ENCODE results near the gene ZNF804A.

ZNF804A gene

GRCh38 chr2:184598316-184599053, at the start of gene ZNF804A:
Gene ZNF804A, plus strand, starts transcription at chr2:184598529. Its CDS starts 431 bp downstream, at chr2:184598960.
- peak; percentile 20 for DNase-seq

GRCh38 chr2:184549153-184549552, 49.2 kb upstream of the ZNF804A start:
- DNase-seq = no peak

- DNase-seq = no peak
Measured at GRCh38 chr2:184551626-184552025, 46.7 kb upstream of the ZNF804A start.

GRCh38 chr2:184554736-184555135, 43.6 kb upstream of the ZNF804A start:
- no peak for DNase-seq

- DNase-seq = no peak
Measured at GRCh38 chr2:184555352-184555751, 43.0 kb upstream of the ZNF804A start.

- DNase-seq = no peak
Measured at GRCh38 chr2:184556639-184557038, 41.7 kb upstream of the ZNF804A start.

- DNase-seq = no peak
Measured at GRCh38 chr2:184558713-184559464, 39.4 kb upstream of the ZNF804A start.

GRCh38 chr2:184560603-184561002, 37.7 kb upstream of the ZNF804A start:
- DNase-seq = no peak

- no peak for DNase-seq
Measured at GRCh38 chr2:184562532-184562931, 35.8 kb upstream of the ZNF804A start.

GRCh38 chr2:184564092-184564491, 34.2 kb upstream of the ZNF804A start:
- no peak for DNase-seq

- no peak for DNase-seq
Measured at GRCh38 chr2:184566716-184567115, 31.6 kb upstream of the ZNF804A start.

- no peak for DNase-seq
Measured at GRCh38 chr2:184577056-184577455, 21.3 kb upstream of the ZNF804A start.

GRCh38 chr2:184577743-184578142, 20.6 kb upstream of the ZNF804A start:
- no peak for DNase-seq

- no peak for DNase-seq
Measured at GRCh38 chr2:184579226-184579625, 19.1 kb upstream of the ZNF804A start.

GRCh38 chr2:184581391-184581790, 16.9 kb upstream of the ZNF804A start:
- no peak for DNase-seq

- no peak for DNase-seq
Measured at GRCh38 chr2:184589261-184589660, 9.1 kb upstream of the ZNF804A start.

- DNase-seq = no peak
Measured at GRCh38 chr2:184596819-184597411, 1.4 kb upstream of the ZNF804A start.

GRCh38 chr2:184597571-184597991, 748 bp upstream of the ZNF804A start:
- DNase-seq = no peak

GRCh38 chr2:184598002-184598315, 370 bp upstream of the ZNF804A start:
- no peak for DNase-seq

GRCh38 chr2:184599054-184599871, 934 bp downstream of the ZNF804A start:
- DNase-seq = no peak

GRCh38 chr2:184599872-184600222, 1.5 kb downstream of the ZNF804A start:
- DNase-seq = no peak

GRCh38 chr2:184602734-184603133, 4.4 kb downstream of the ZNF804A start:
- DNase-seq = no peak

GRCh38 chr2:184610891-184611290, 12.6 kb downstream of the ZNF804A start:
- no peak for DNase-seq

All from CD4-positive, alpha-beta T cell treated with Interleukin-12 subunit alpha and Interleukin-12 subunit beta, for 1 hour (primary cell).